Umbilical cord (tissue), 2 donors: Measurements from ENCODE around the gene XPO4. TPM values are rescaled to one million over a fixed set of nuclear protein-coding genes. Genes with fewer than 3 reads are reported as not detected.
"Not testable (repeated sequence)": the region's sequence is repeated elsewhere in the genome, so short reads cannot be mapped to it uniquely, and the experiment has no call there.

Experiments
- DNase-seq: peaks from one replicate; pipeline ENCODE4 v3.0.0-alpha.2; 2015; ENCODE audit warnings: low spot score
- total RNA-seq: library from RNA; depleted of rRNA; stranded (reverse); fragments of >200 nt; gene quantifications from one replicate; pipeline ENCODE4 v1.2.3, GENCODE V29; 2014; ENCODE audit warnings: low replicate concordance; ENCODE audit not compliant: insufficient read depth

The XPO4 gene
- total RNA-seq, 1 donor from 2014 or later, result 14.4 TPM

GRCh38 chr13:20787180-20787579 is 115.4 kb downstream of the XPO4 start:
- no peak for DNase-seq

- DNase-seq, result no peak
These were observed 120.3 kb downstream of the XPO4 start for GRCh38 chr13:20782116-20782708.

GRCh38 chr13:20780317-20780716 is 122.2 kb downstream of the XPO4 start:
- DNase-seq, result no peak

- DNase-seq, result no peak
These were observed 123.1 kb downstream of the XPO4 start for GRCh38 chr13:20779405-20779804.

GRCh38 chr13:20778311-20778710 is 124.2 kb downstream of the XPO4 start:
- DNase-seq, result no peak

GRCh38 chr13:20776751-20777150 is 125.8 kb downstream of the XPO4 start:
- no peak for DNase-seq

GRCh38 chr13:20775961-20776360 is 126.6 kb downstream of the XPO4 start:
- no peak for DNase-seq

GRCh38 chr13:20774746-20775145 is 127.8 kb downstream of the XPO4 start:
- DNase-seq, result no peak

- DNase-seq, result peak; percentile 96
These were observed 129.1 kb downstream of the XPO4 start, which contains the start of gene EEF1AKMT1 for GRCh38 chr13:20773194-20774080. Gene EEF1AKMT1, minus strand, starts transcription at chr13:20773961. Its CDS starts 16,363 bp downstream, at chr13:20757598.

- DNase-seq, result no peak
These were observed 130.0 kb downstream of the XPO4 start for GRCh38 chr13:20772401-20773131.

- DNase-seq, result no peak
These were observed 132.7 kb downstream of the XPO4 start for GRCh38 chr13:20769834-20770233.

- DNase-seq, result no peak
These were observed 133.5 kb downstream of the XPO4 start for GRCh38 chr13:20769091-20769490.

GRCh38 chr13:20767309-20767943 is 135.1 kb downstream of the XPO4 start:
- no peak for DNase-seq

- no peak for DNase-seq
These were observed 141.7 kb downstream of the XPO4 start for GRCh38 chr13:20760872-20761271.

GRCh38 chr13:20754009-20754408 is 148.5 kb downstream of the XPO4 start:
- no peak for DNase-seq

GRCh38 chr13:20749377-20749776 is 153.2 kb downstream of the XPO4 start:
- no peak for DNase-seq

- DNase-seq, result not testable (repeated sequence)
These were observed 158.6 kb downstream of the XPO4 start for GRCh38 chr13:20743830-20744404.

GRCh38 chr13:20740021-20740420 is 162.5 kb downstream of the XPO4 start:
- DNase-seq, result no peak

- no peak for DNase-seq
These were observed 163.9 kb downstream of the XPO4 start for GRCh38 chr13:20738616-20739015.

- no peak for DNase-seq
These were observed 172.6 kb downstream of the XPO4 start for GRCh38 chr13:20729633-20730585.
